Neural progenitor cell (in vitro differentiated cells): ENCODE results near the gene MSI2. TPM values are rescaled to one million over a fixed set of nuclear protein-coding genes. Genes with fewer than 3 reads are reported as not detected.

Experiments
- DNase-seq: peaks from one replicate; pipeline ENCODE4 v3.0.0-alpha.2; 2016; ENCODE audit warnings: low spot score
- H2AFZ ChIP-seq: fragments of 200-600 bp; sonication (generic); replicated peaks from 2 replicates; pipeline ENCODE4 v1.6.1; 2016; ENCODE audit warnings: antibody characterized with exemption
- H3F3A ChIP-seq: fragments of 200-600 bp; sonication (generic); 2 replicates; pipeline ENCODE4 v1.6.1; 2016; ENCODE audit warnings: antibody characterized with exemption, low read depth
- H3K27ac ChIP-seq: fragments of 200-600 bp; sonication (generic); 2 replicates; pipeline ENCODE4 v1.5.1; 2016; ENCODE audit warnings: mild to moderate bottlenecking
- H3K27me3 ChIP-seq: fragments of 200-600 bp; sonication (generic); 2 replicates; pipeline ENCODE4 v1.6.1; 2016; ENCODE audit warnings: mild to moderate bottlenecking, moderate library complexity
- H3K36me3 ChIP-seq: fragments of 200-600 bp; sonication (generic); 2 replicates; pipeline ENCODE4 v1.5.1; 2016
- H3K4me1 ChIP-seq: fragments of 200-600 bp; sonication (generic); 2 replicates; pipeline ENCODE4 v1.6.1; 2016; ENCODE audit warnings: mixed run types
- H3K4me2 ChIP-seq: fragments of 200-600 bp; sonication (generic); 2 replicates; pipeline ENCODE4 v1.6.1; 2016
- H3K4me3 ChIP-seq: fragments of 200-600 bp; sonication (generic); 2 replicates; pipeline ENCODE4 v1.5.1; 2016
- H3K79me2 ChIP-seq: fragments of 200-600 bp; sonication (generic); 2 replicates; pipeline ENCODE4 v1.6.1; 2016; ENCODE audit warnings: low read depth
- H3K9ac ChIP-seq: fragments of 200-600 bp; sonication (generic); 2 replicates; pipeline ENCODE4 v1.6.1; 2016
- H3K9me3 ChIP-seq: fragments of 200-600 bp; sonication (generic); 2 replicates; pipeline ENCODE4 v1.5.1; 2016; ENCODE audit warnings: low read depth
- H4K20me1 ChIP-seq: fragments of 200-600 bp; sonication (generic); 2 replicates; pipeline ENCODE4 v1.6.1; 2016; ENCODE audit warnings: low read depth
- H3K27ac Mint-ChIP-seq: 3 replicates; pipeline ENCODE4 v1.8.0; 2021; ENCODE audit warnings: mixed read lengths
- H3K27me3 Mint-ChIP-seq: 2 replicates; pipeline ENCODE4 v1.8.0; 2022; ENCODE audit warnings: low read depth, mild to moderate bottlenecking, inconsistent platforms, moderate library complexity, mixed read lengths; ENCODE audit not compliant: insufficient read depth
- H3K36me3 Mint-ChIP-seq: 3 replicates; pipeline ENCODE4 v1.8.0; 2021; ENCODE audit warnings: mixed read lengths
- H3K4me1 Mint-ChIP-seq: 3 replicates; pipeline ENCODE4 v1.8.0; 2021; ENCODE audit warnings: mixed read lengths
- H3K4me3 Mint-ChIP-seq: 3 replicates; pipeline ENCODE4 v1.8.0; 2021; ENCODE audit warnings: mild to moderate bottlenecking, moderate library complexity, mixed read lengths
- H3K9me3 Mint-ChIP-seq: 3 replicates; pipeline ENCODE4 v1.8.0; 2020; ENCODE audit warnings: mixed read lengths
- CTCF ChIP-seq: fragments of 200-600 bp; sonication (generic); IDR thresholded peaks from 2 replicates; pipeline ENCODE4 v1.5.1; 2017; ENCODE audit warnings: antibody characterized with exemption, mild to moderate bottlenecking
- EZH2 ChIP-seq: fragments of 200-600 bp; sonication (generic); IDR thresholded peaks from 2 replicates; pipeline ENCODE4 v1.6.1; 2017; ENCODE audit warnings: antibody characterized with exemption, mild to moderate bottlenecking, moderate library complexity
- EZH2phosphoT487 ChIP-seq: fragments of 200-600 bp; sonication (generic); IDR thresholded peaks from 2 replicates; pipeline ENCODE4 v1.6.1; 2017; ENCODE audit warnings: antibody characterized with exemption
- total RNA-seq: library from RNA; depleted of rRNA; stranded (reverse); fragments of >200 nt; gene quantifications from 2 replicates; pipeline ENCODE4 v1.2.3, GENCODE V29; 2015; ENCODE audit warnings: low replicate concordance

MSI2 gene
- total RNA-seq, 1 donor from 2014 or later = 96.9 TPM

GRCh38 chr17:57488856-57489255 lies 232.5 kb downstream of the MSI2 start:
- TF ChIP-seq EZH2phosphoT487 (no peak), CTCF (no peak), EZH2 (no peak)
- H3K27ac Mint-ChIP-seq = no peak overlapping the region
- H3K4me1 ChIP-seq = peaks cover 42% of the 10 kb centered on the region
- H3F3A ChIP-seq = peaks cover 19% of the 10 kb centered on the region
- H3K79me2 ChIP-seq = peaks cover 98% of the 10 kb centered on the region
- H3K4me3 ChIP-seq = no peak overlapping the region
- no peak overlapping the region for H3K9ac ChIP-seq
- no peak overlapping the region for H3K27ac ChIP-seq
- no peak overlapping the region for H3K4me2 ChIP-seq
- no peak for DNase-seq
- H3K36me3 ChIP-seq = no peaks in the 10 kb centered on the region
- H3K36me3 Mint-ChIP-seq = peaks cover 47% of the 10 kb centered on the region
- no peaks in the 10 kb centered on the region for H3K27me3 ChIP-seq
- H3K9me3 Mint-ChIP-seq = no peaks in the 10 kb centered on the region
- H3K9me3 ChIP-seq = no peaks in the 10 kb centered on the region
- no peak overlapping the region for H3K4me3 Mint-ChIP-seq
- no peak overlapping the region for H2AFZ ChIP-seq
- H3K4me1 Mint-ChIP-seq = peaks cover 78% of the 10 kb centered on the region
- peaks cover 72% of the 10 kb centered on the region for H4K20me1 ChIP-seq
- peaks cover 4% of the 10 kb centered on the region for H3K27me3 Mint-ChIP-seq

GRCh38 chr17:57489321-57489720 lies 233.0 kb downstream of the MSI2 start:
- Histone ChIP-seq H4K20me1 (peaks cover 67% of the 10 kb centered on the region), H3K79me2 (peaks cover 97% of the 10 kb centered on the region), H2AFZ (no peak overlapping the region), H3K27ac (no peak overlapping the region), H3K36me3 (no peaks in the 10 kb centered on the region), H3K27me3 (no peaks in the 10 kb centered on the region), H3K9me3 (no peaks in the 10 kb centered on the region), H3K4me1 (peaks cover 39% of the 10 kb centered on the region), H3K4me2 (no peak overlapping the region), H3F3A (peaks cover 19% of the 10 kb centered on the region), H3K4me3 (no peak overlapping the region), H3K9ac (no peak overlapping the region)
- Mint-ChIP-seq H3K27ac (no peak overlapping the region), H3K4me1 (peaks cover 78% of the 10 kb centered on the region), H3K27me3 (peaks cover 4% of the 10 kb centered on the region), H3K36me3 (peaks cover 47% of the 10 kb centered on the region), H3K4me3 (no peak overlapping the region), H3K9me3 (no peaks in the 10 kb centered on the region)
- no peak for DNase-seq
- TF ChIP-seq EZH2phosphoT487 (no peak), EZH2 (no peak), CTCF (no peak)

GRCh38 chr17:57490111-57490845 lies 234.0 kb downstream of the MSI2 start:
- no peak overlapping the region for H3K9ac ChIP-seq
- DNase-seq = no peak
- peaks cover 15% of the 10 kb centered on the region for H3F3A ChIP-seq
- no peak overlapping the region for H3K27ac Mint-ChIP-seq
- peaks cover 76% of the 10 kb centered on the region for H3K4me1 Mint-ChIP-seq
- peaks cover 42% of the 10 kb centered on the region for H3K36me3 Mint-ChIP-seq
- H3K36me3 ChIP-seq = no peaks in the 10 kb centered on the region
- no peak overlapping the region for H2AFZ ChIP-seq
- H3K27me3 Mint-ChIP-seq = peaks cover 2% of the 10 kb centered on the region
- H3K4me1 ChIP-seq = peaks cover 33% of the 10 kb centered on the region
- no peak overlapping the region for H3K4me2 ChIP-seq
- TF ChIP-seq EZH2phosphoT487 = no peak
- TF ChIP-seq CTCF = no peak
- TF ChIP-seq EZH2 = no peak
- no peak overlapping the region for H3K4me3 ChIP-seq
- no peak overlapping the region for H3K4me3 Mint-ChIP-seq
- H3K9me3 Mint-ChIP-seq = no peaks in the 10 kb centered on the region
- no peaks in the 10 kb centered on the region for H3K9me3 ChIP-seq
- H4K20me1 ChIP-seq = peaks cover 64% of the 10 kb centered on the region
- peaks cover 96% of the 10 kb centered on the region for H3K79me2 ChIP-seq
- H3K27me3 ChIP-seq = no peaks in the 10 kb centered on the region
- no peak overlapping the region for H3K27ac ChIP-seq
